H1 (cell line): ENCODE data around the gene AP3D1. TPM values are rescaled to one million over a fixed set of nuclear protein-coding genes. Genes with fewer than 3 reads are reported as not detected.

ENCODE experiments used
- CTCF ChIA-PET: fragments of 300-600 bp; sonication (Branson Sonifier 250); formaldehyde crosslinking; loops from one replicate; lab custom pipeline; 2021; ENCODE audit not compliant: partially characterized antibody; lab: Charles Lee
- POLR2A ChIA-PET: fragments of 300-600 bp; sonication (Branson Sonifier 250); formaldehyde crosslinking; loops from one replicate; lab custom pipeline; 2021; ENCODE audit warnings: inconsistent platforms; ENCODE audit not compliant: partially characterized antibody; lab: Charles Lee
- DNase-seq, 2 experiments: peaks; one replicate each; pipeline versions ENCODE4 v3.0.0 to v3.0.0-alpha.2; 2010 to 2022; ENCODE audit warnings: low spot score in 2 of 2, low read depth in 1 of 2, mixed read lengths in 1 of 2
- FAIRE-seq: peaks from 2 replicates; lab custom pipeline; 2011; peaks lifted over from hg19 to GRCh38; lab: Jason Lieb, UNC
- H2AFZ ChIP-seq: 2 replicates; pipeline ENCODE4 v1.8.1; 2012; ENCODE audit warnings: low read length, inconsistent platforms
- H2AK5ac ChIP-seq: 2 replicates; pipeline ENCODE4 v1.6.1; 2013; ENCODE audit warnings: low read depth, low read length
- H2BK120ac ChIP-seq: replicated peaks from 2 replicates; pipeline ENCODE3; 2013; ENCODE audit warnings: low read depth, low read length, inconsistent platforms
- H2BK12ac ChIP-seq: 2 replicates; pipeline ENCODE4 v1.6.1; 2013; ENCODE audit warnings: low read depth, low read length
- H2BK15ac ChIP-seq: 2 replicates; pipeline ENCODE4 v1.6.1; 2013; ENCODE audit warnings: low read length
- H2BK20ac ChIP-seq: 2 replicates; pipeline ENCODE4 v1.6.1; 2013; ENCODE audit warnings: low read length
- H2BK5ac ChIP-seq: 2 replicates; pipeline ENCODE4 v1.6.1; 2013; ENCODE audit warnings: low read depth, low read length
- H3K14ac ChIP-seq: 2 replicates; pipeline ENCODE4 v1.6.1; 2013; ENCODE audit warnings: inconsistent platforms; ENCODE audit not compliant: insufficient read length
- H3K18ac ChIP-seq: 2 replicates; pipeline ENCODE4 v1.6.1; 2013; ENCODE audit warnings: low read length; ENCODE audit errors: extremely low read depth
- H3K23ac ChIP-seq: 2 replicates; pipeline ENCODE4 v1.6.1; 2013; ENCODE audit warnings: inconsistent platforms; ENCODE audit not compliant: insufficient read length
- H3K23me2 ChIP-seq: 2 replicates; pipeline ENCODE4 v1.6.1; 2013; ENCODE audit warnings: low read depth, low read length
- H3K27ac ChIP-seq: 2 replicates; pipeline ENCODE4 v1.6.1; 2011; ENCODE audit warnings: low read depth, low read length, inconsistent platforms
- H3K27me3 ChIP-seq, 4 experiments: replicated peaks in 1 of 4; 1 replicate in 1 of 4; 2 replicates in 3 of 4; pipeline versions ENCODE4 v1.6.1 to v1.8.1; 2011 to 2013; ENCODE audit warnings: low read length in 3 of 4, mild to moderate bottlenecking in 3 of 4, inconsistent platforms in 2 of 4, mixed read lengths in 2 of 4, moderate library complexity in 1 of 4; ENCODE audit not compliant: control insufficient read depth in 3 of 4, insufficient read depth in 3 of 4; ENCODE audit errors: extremely low read depth in 1 of 4
- H3K36me3 ChIP-seq, 4 experiments: 2 replicates each; pipeline versions ENCODE4 v1.6.1 to v1.8.1; 2011 to 2013; ENCODE audit warnings: mild to moderate bottlenecking in 4 of 4, low read length in 3 of 4, moderate library complexity in 2 of 4, control low read depth in 1 of 4, inconsistent platforms in 1 of 4; ENCODE audit not compliant: insufficient read depth in 4 of 4, control insufficient read depth in 2 of 4
- H3K4ac ChIP-seq: replicated peaks from 2 replicates; pipeline ENCODE3; 2013; ENCODE audit warnings: low read length, low read depth, mixed read lengths, inconsistent platforms; ENCODE audit not compliant: insufficient read length
- H3K4me1 ChIP-seq, 4 experiments: replicated peaks in 1 of 4; 1 replicate in 1 of 4; 2 replicates in 3 of 4; pipeline versions ENCODE4 v1.6.1 to v1.8.1; 2011 to 2013; ENCODE audit warnings: low read length in 3 of 4, inconsistent platforms in 2 of 4, mixed read lengths in 1 of 4; ENCODE audit not compliant: insufficient read depth in 4 of 4, control insufficient read depth in 3 of 4
- H3K4me2 ChIP-seq, 2 experiments: 2 replicates each; pipeline versions ENCODE4 v1.6.1 to v1.8.1; 2011 to 2013; ENCODE audit warnings: low read depth in 2 of 2, low read length in 2 of 2, control low read depth in 1 of 2, inconsistent platforms in 1 of 2, mild to moderate bottlenecking in 1 of 2; ENCODE audit not compliant: insufficient read depth in 1 of 2
- H3K4me3 ChIP-seq, 4 experiments: fragments of 200-600, 300-600 bp in 1 of 4; sonication (generic), shearing (Covaris generic), sonication (Bioruptor Twin) in 1 of 4; 2 replicates each; pipeline versions ENCODE4 v1.5.1 to v1.8.1; 2011 to 2016; ENCODE audit warnings: low read length in 4 of 4, low read depth in 3 of 4, control low read depth in 2 of 4, inconsistent platforms in 2 of 4, mild to moderate bottlenecking in 2 of 4, mixed read lengths in 1 of 4, moderate library complexity in 1 of 4; ENCODE audit not compliant: insufficient read depth in 2 of 4; ENCODE audit errors: extremely low read depth in 1 of 4
- H3K56ac ChIP-seq: replicated peaks from 2 replicates; pipeline ENCODE3; 2013; ENCODE audit warnings: low read depth, mild to moderate bottlenecking, mixed read lengths, low read length, inconsistent platforms; ENCODE audit not compliant: insufficient read length
- H3K79me1 ChIP-seq: 2 replicates; pipeline ENCODE4 v1.6.1; 2013; ENCODE audit warnings: low read depth, low read length, control low read depth
- H3K79me2 ChIP-seq, 2 experiments: 2 replicates each; pipeline versions ENCODE4 v1.6.1 to v1.8.1; 2012 to 2013; ENCODE audit warnings: low read length in 2 of 2, mild to moderate bottlenecking in 2 of 2, inconsistent platforms in 1 of 2; ENCODE audit not compliant: insufficient read depth in 2 of 2, control insufficient read depth in 1 of 2
- H3K9ac ChIP-seq, 4 experiments: replicated peaks in 1 of 4; 1 replicate in 1 of 4; 2 replicates in 3 of 4; pipeline versions ENCODE4 v1.6.1 to v1.8.1; 2011 to 2013; ENCODE audit warnings: low read depth in 3 of 4, low read length in 3 of 4, control low read depth in 2 of 4, mild to moderate bottlenecking in 2 of 4, moderate library complexity in 2 of 4, inconsistent platforms in 1 of 4; ENCODE audit errors: extremely low read depth in 1 of 4
- H3K9me3 ChIP-seq, 2 experiments: 2 replicates each; pipeline versions ENCODE4 v1.6.1 to v1.8.1; 2012 to 2013; ENCODE audit warnings: mild to moderate bottlenecking in 2 of 2, moderate library complexity in 2 of 2, control low read depth in 1 of 2, inconsistent platforms in 1 of 2, low read depth in 1 of 2, low read length in 1 of 2, mixed read lengths in 1 of 2; ENCODE audit not compliant: insufficient read depth in 2 of 2
- H4K20me1 ChIP-seq, 2 experiments: replicated peaks in 1 of 2; 2 replicates each; pipeline versions ENCODE3 to v1.8.1; 2011 to 2013; ENCODE audit warnings: inconsistent platforms in 2 of 2, low read length in 2 of 2, mild to moderate bottlenecking in 1 of 2; ENCODE audit not compliant: insufficient read depth in 2 of 2, control insufficient read depth in 1 of 2
- H4K5ac ChIP-seq: 2 replicates; pipeline ENCODE4 v1.6.1; 2013; ENCODE audit warnings: low read length, low read depth, mixed read lengths, inconsistent platforms; ENCODE audit not compliant: insufficient read length
- H4K8ac ChIP-seq: 2 replicates; pipeline ENCODE4 v1.8.0; 2013; ENCODE audit warnings: mild to moderate bottlenecking, moderate library complexity, low read length, inconsistent platforms; ENCODE audit not compliant: insufficient read depth; ENCODE audit errors: extremely low read depth
- H4K91ac ChIP-seq: replicated peaks from 2 replicates; pipeline ENCODE3; 2013; ENCODE audit warnings: low read length, mixed read lengths, inconsistent platforms; ENCODE audit not compliant: insufficient read length
- CHD2 ChIP-seq: IDR thresholded peaks from 2 replicates; pipeline ENCODE4 v1.6.1; 2012; ENCODE audit warnings: low read length, improper control_type of control experiment
- EGR1 ChIP-seq: IDR thresholded peaks from 2 replicates; pipeline ENCODE4 v1.6.1; 2011; ENCODE audit warnings: low read depth, low read length, borderline replicate concordance
- KDM1A ChIP-seq: fragments of 200-600, 300-600 bp; sonication (generic); IDR thresholded peaks from 2 replicates; pipeline ENCODE4 v1.7.1; 2016; ENCODE audit warnings: mild to moderate bottlenecking, low read length, borderline replicate concordance
- MAFK ChIP-seq: IDR thresholded peaks from 2 replicates; pipeline ENCODE4 v1.6.1; 2012; ENCODE audit warnings: low read depth, mild to moderate bottlenecking, improper control_type of control experiment, low read length
- NANOG ChIP-seq: IDR thresholded peaks from 2 replicates; pipeline ENCODE4 v1.6.1; 2011; ENCODE audit warnings: low read length, low read depth, mild to moderate bottlenecking, inconsistent platforms; ENCODE audit not compliant: insufficient read depth, poor library complexity, severe bottlenecking
- NRF1 ChIP-seq: IDR thresholded peaks from 2 replicates; pipeline ENCODE4 v1.6.1; 2011; ENCODE audit warnings: mild to moderate bottlenecking, low read depth, low read length, improper control_type of control experiment
- PHF8 ChIP-seq: fragments of 200-600 bp; sonication (generic); conservative IDR thresholded peaks from 2 replicates; pipeline ENCODE4 v1.7.1; 2012; ENCODE audit warnings: low read depth, mild to moderate bottlenecking, inconsistent platforms, low read length, moderate library complexity
- POU5F1 ChIP-seq: IDR thresholded peaks from 2 replicates; pipeline ENCODE4 v1.6.1; 2011; ENCODE audit warnings: low read depth, mild to moderate bottlenecking, low read length, moderate library complexity
- SAP30 ChIP-seq: fragments of 300-600 bp; sonication (generic); IDR thresholded peaks from 2 replicates; pipeline ENCODE4 v1.7.1; 2012; ENCODE audit warnings: low read length, moderate library complexity, mild to moderate bottlenecking, inconsistent platforms; ENCODE audit not compliant: insufficient read depth, insufficient replicate concordance
- SP1 ChIP-seq: IDR thresholded peaks from 2 replicates; pipeline ENCODE4 v1.6.1; 2011; ENCODE audit warnings: low read depth, low read length
- SRF ChIP-seq: IDR thresholded peaks from 2 replicates; pipeline ENCODE4 v1.6.1; 2011; ENCODE audit warnings: mild to moderate bottlenecking, low read depth, low read length, moderate library complexity
- TEAD4 ChIP-seq: IDR thresholded peaks from 2 replicates; pipeline ENCODE4 v1.6.1; 2012; ENCODE audit warnings: low read depth, low read length, inconsistent platforms, mixed read lengths
- YY1 ChIP-seq: IDR thresholded peaks from 2 replicates; pipeline ENCODE4 v1.6.1; 2011; ENCODE audit warnings: low read depth, mild to moderate bottlenecking, low read length
- WGBS, 2 experiments: shearing (Covaris generic) in 1 of 2; methylation state at CpG; one replicate each; pipeline versions ENCODE4 v1.1.6 to v1.1.7; 2013 to 2015; ENCODE audit warnings: low lambda C conversion rate in 2 of 2, mixed read lengths in 2 of 2, inconsistent platforms in 1 of 2, low coverage in 1 of 2, missing lambda C conversion rate in 1 of 2; ENCODE audit not compliant: insufficient replicate concordance in 2 of 2, insufficient coverage in 1 of 2, insufficient read length in 1 of 2; ENCODE audit errors: extremely low coverage in 1 of 2, missing lambda C conversion rate in 1 of 2; 5-methylcytosine and 5-hydroxymethylcytosine counted together
- polyA plus RNA-seq, 7 experiments: library from polyadenylated mRNA; depleted of rRNA in 3 of 7; stranded (reverse) in 5 of 7; unstranded in 2 of 7; fragments of >200 nt in 5 of 7; fragments of 200-250 nt in 2 of 7; gene quantifications; 1 replicate in 5 of 7; 2 replicates in 1 of 7; 4 replicates in 1 of 7; pipeline versions ENCODE4 v1.2.1 to v1.2.3, GENCODE V29; 2011 to 2013; ENCODE audit warnings: missing spikeins in 2 of 7, mixed read lengths in 2 of 7
- total RNA-seq: library from RNA; stranded (reverse); fragmentation: NEBNext Ultra II Directional; extraction: Animal tissue kit (Norgen Biotek cat#: 25700); gene quantifications from 2 replicates; pipeline ENCODE4 v1.2.1, GENCODE V29; 2021

The AP3D1 gene
- total and polyA plus RNA-seq, 2 of the 8 experiments (the other 6 are each of a cell fraction or from before 2014, with no cell fraction given): 161 to 174 TPM

GRCh38 chr19:2089727-2090053, 61.7 kb downstream of the AP3D1 start:
- H3K23ac ChIP-seq: no peak overlapping the region
- WGBS, 2 experiments: 90% methylated on average over 2 of the region's 2 CpGs; no CpG with 5 or more reads in 1 of the 2 experiments

More at GRCh38 chr19:2089727-2090053, 61.7 kb downstream of the AP3D1 start:
- Histone ChIP-seq H3K79me2 (no peaks in the 10 kb centered on the region), H3K14ac (no peak overlapping the region), H4K5ac (no peak overlapping the region), H2BK20ac (no peak overlapping the region), H3K9me3 (no peaks in the 10 kb centered on the region), H4K20me1 (no peaks in the 10 kb centered on the region), H3K4me3 (no peak overlapping the region), H3K36me3 (no peaks in the 10 kb centered on the region), H2BK120ac (no peak overlapping the region), H3K9ac (no peak overlapping the region), H4K91ac (no peak overlapping the region), H3K4me1 (peaks cover 0 to 7% (median 4%) of the 10 kb centered on the region in 4 experiments; a peak in 3 of 7 replicates), H3K18ac (no peak overlapping the region), H3K79me1 (no peaks in the 10 kb centered on the region), H3K4ac (no peak overlapping the region), H2BK15ac (no peak overlapping the region), H2AK5ac (no peak overlapping the region), H3K56ac (no peak overlapping the region), H2BK5ac (peak overlapping the region; percentile 75; the same call in 1 of the 2 replicates), H2AFZ (no peak overlapping the region), H3K23me2 (no peaks in the 10 kb centered on the region), H3K27ac (no peak overlapping the region), H3K27me3 (no peaks in the 10 kb centered on the region), H3K4me2 (no peak overlapping the region), H4K8ac (no peak overlapping the region), H2BK12ac (0 out of 2 replicates have a peak overlapping the region, but pooled peaks have one; percentile 22)
- ChIA-PET CTCF (interaction anchor here (0.6 to 2.0 kb wide), 5 partner anchors 20 to 144 kb away, joined by 3 to 6 read pairs (median 4); no protein-coding TSS in a partner anchor), POLR2A (interaction anchor here (0.7 to 1.6 kb wide), 4 partner anchors 10 to 162 kb away, joined by 3 read pairs; no protein-coding TSS in a partner anchor)
- no peak for DNase-seq
- no peak for FAIRE-seq
- TF ChIP-seq EGR1: no peak
- TF ChIP-seq CHD2: no peak
- TF ChIP-seq NANOG: no peak
- TF ChIP-seq SAP30: no peak
- TF ChIP-seq YY1: no peak
- no peak for TF ChIP-seq SP1
- no peak for TF ChIP-seq TEAD4
- TF ChIP-seq MAFK: no peak
- no peak for TF ChIP-seq PHF8
- TF ChIP-seq SRF: no peak
- no peak for TF ChIP-seq KDM1A
- TF ChIP-seq NRF1: no peak
- no peak for TF ChIP-seq POU5F1
